HG02588 (cell line): ENCODE data around the gene TACR1.
"Not testable (repeated sequence)": the region's sequence is repeated elsewhere in the genome, so short reads cannot be mapped to it uniquely, and the experiment has no call there.

ENCODE experiments used
- ATAC-seq: cut with Tn5 transposase; IDR thresholded peaks from one replicate; pipeline ENCODE4 v1.9.1; 2021; ENCODE audit warnings: mild to moderate bottlenecking, moderate library complexity; ENCODE audit not compliant: unreplicated experiment

The TACR1 gene

GRCh38 chr2:75147884-75148283 lies 51.4 kb downstream of the TACR1 start:
- ATAC-seq: not testable (repeated sequence)

- no peak for ATAC-seq
Measured at GRCh38 chr2:75146606-75147332, 52.6 kb downstream of the TACR1 start.

- ATAC-seq: not testable (repeated sequence)
Measured at GRCh38 chr2:75146221-75146605, 53.1 kb downstream of the TACR1 start.

GRCh38 chr2:75142081-75142480 lies 57.2 kb downstream of the TACR1 start:
- no peak for ATAC-seq

- ATAC-seq: no peak
Measured at GRCh38 chr2:75140288-75140687, 59.0 kb downstream of the TACR1 start.

GRCh38 chr2:75139171-75139570 lies 60.1 kb downstream of the TACR1 start:
- ATAC-seq: no peak

- ATAC-seq: no peak
Measured at GRCh38 chr2:75138528-75138927, 60.8 kb downstream of the TACR1 start.

GRCh38 chr2:75135776-75136400 lies 63.4 kb downstream of the TACR1 start:
- no peak for ATAC-seq

GRCh38 chr2:75134860-75135259 lies 64.5 kb downstream of the TACR1 start:
- no peak for ATAC-seq

GRCh38 chr2:75133621-75134570 lies 65.4 kb downstream of the TACR1 start:
- ATAC-seq: no peak

- ATAC-seq: no peak
Measured at GRCh38 chr2:75130171-75130570, 69.1 kb downstream of the TACR1 start.

GRCh38 chr2:75123876-75124275 lies 75.4 kb downstream of the TACR1 start:
- ATAC-seq: no peak

- no peak for ATAC-seq
Measured at GRCh38 chr2:75113231-75113869, 86.0 kb downstream of the TACR1 start.

- ATAC-seq: no peak
Measured at GRCh38 chr2:75108937-75109482, 90.3 kb downstream of the TACR1 start.

GRCh38 chr2:75102011-75102410 lies 97.3 kb downstream of the TACR1 start:
- ATAC-seq: no peak

GRCh38 chr2:75100801-75101151 lies 98.5 kb downstream of the TACR1 start:
- no peak for ATAC-seq

GRCh38 chr2:75100011-75100800 lies 99.1 kb downstream of the TACR1 start:
- ATAC-seq: no peak

GRCh38 chr2:75099521-75099922 lies 99.8 kb downstream of the TACR1 start:
- ATAC-seq: no peak

GRCh38 chr2:75098856-75099255 lies 100.5 kb downstream of the TACR1 start:
- no peak for ATAC-seq

- no peak for ATAC-seq
Measured at GRCh38 chr2:75097831-75098230, 101.5 kb downstream of the TACR1 start.
